AG10803 (cell line): ENCODE results near the gene GUSB.
"Not testable (repeated sequence)": the region's sequence is repeated elsewhere in the genome, so short reads cannot be mapped to it uniquely, and the experiment has no call there.

Source experiments
- DNase-seq: peaks from one replicate; pipeline ENCODE4 v3.0.0; 2010; ENCODE audit warnings: low read depth
- H3K4me3 ChIP-seq: 2 replicates; pipeline ENCODE4 v1.5.1; 2011; ENCODE audit warnings: mild to moderate bottlenecking, low read length, control low read depth
- CTCF ChIP-seq: conservative IDR thresholded peaks from 2 replicates; pipeline ENCODE4 v1.5.1; 2011; ENCODE audit warnings: mild to moderate bottlenecking, low read length, control low read depth, inconsistent platforms

The GUSB gene

GRCh38 chr7:65992526-65992925, 10.5 kb upstream of the GUSB start:
- no peak for TF ChIP-seq CTCF

GRCh38 chr7:65991829-65992228, 9.8 kb upstream of the GUSB start:
- H3K4me3 ChIP-seq, DNase-seq: not testable (repeated sequence)

More at GRCh38 chr7:65992526-65992925, 10.5 kb upstream of the GUSB start:
- no peak overlapping the region for H3K4me3 ChIP-seq
- DNase-seq: no peak

DNA sequence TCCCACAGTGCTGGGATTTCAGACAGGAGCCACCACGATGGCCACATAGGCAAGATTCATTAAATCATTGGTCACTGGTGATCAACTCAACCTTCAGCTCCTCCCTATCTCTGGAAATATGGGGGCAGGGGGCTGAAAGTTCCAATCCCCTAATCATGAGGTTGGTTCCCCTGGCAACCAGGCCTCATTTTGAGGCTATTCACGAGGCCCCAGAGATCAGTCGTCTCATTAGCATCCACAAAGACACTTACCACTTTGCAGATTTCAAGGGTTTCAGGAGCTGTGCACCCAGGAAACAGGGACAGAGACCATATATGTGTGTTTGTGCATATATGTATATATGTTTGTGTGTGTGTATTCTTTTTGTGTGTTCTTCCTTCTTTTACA, 7.7 kb upstream of the GUSB start:
- H3K4me3 ChIP-seq: no peak overlapping the region
- no peak for DNase-seq
- TF ChIP-seq CTCF: no peak

- not testable (repeated sequence) for H3K4me3 ChIP-seq, DNase-seq
Observed at GRCh38 chr7:65988503-65988902, 6.5 kb upstream of the GUSB start.

DNA sequence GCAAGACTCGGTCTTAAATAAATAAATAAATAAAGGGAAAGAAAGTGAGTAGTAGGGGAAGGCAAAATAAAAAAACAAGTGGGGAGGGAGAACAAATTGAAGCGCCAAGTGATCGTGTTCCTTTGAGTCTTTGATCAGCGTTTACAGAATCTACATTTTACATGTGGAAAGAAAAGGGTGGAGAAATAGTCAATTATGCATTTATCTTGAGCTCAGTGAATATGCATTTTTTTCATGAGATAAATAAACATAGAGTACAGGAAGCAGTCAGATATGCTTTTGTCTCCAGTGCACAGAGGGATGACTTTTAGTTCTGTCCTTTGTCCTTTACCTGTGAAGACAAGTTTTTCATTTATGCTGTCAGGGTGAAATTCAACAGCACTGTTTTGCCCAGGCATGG, 6.1 kb upstream of the GUSB start:
- H3K4me3 ChIP-seq: no peak overlapping the region
- no peak for DNase-seq
- no peak for TF ChIP-seq CTCF

DNA sequence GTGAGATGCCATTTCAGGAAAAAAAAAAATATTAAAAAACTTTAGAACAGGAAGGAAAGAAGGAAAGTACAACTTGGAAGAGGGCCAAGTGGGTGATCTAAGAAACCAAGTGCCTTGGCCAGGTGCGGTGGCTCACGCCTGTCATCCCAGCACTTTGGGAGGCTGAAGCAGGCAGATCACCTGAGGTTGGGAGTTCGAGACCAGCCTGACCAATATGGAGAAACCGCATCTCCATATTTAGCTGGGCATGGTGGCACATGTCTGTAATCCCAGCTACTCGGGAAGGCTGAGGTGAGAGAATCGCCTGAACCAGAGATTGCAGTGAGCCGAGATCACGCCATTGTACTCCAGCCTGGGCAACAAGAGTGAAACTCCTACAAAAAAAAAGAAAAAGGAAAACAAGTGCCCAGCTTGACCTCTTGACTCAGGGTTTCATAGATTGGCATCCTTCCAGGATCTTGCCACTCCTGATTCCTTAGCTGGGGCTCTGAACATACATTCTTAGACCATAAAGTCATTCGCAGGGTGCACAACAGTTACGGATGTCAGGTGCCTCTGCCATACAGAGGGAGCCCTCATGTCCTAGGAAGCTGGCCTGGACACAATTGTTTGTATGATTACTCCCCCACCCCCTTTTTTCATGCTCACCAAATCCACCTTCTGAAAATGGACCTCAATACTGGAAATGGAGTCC, 2.1 kb upstream of the GUSB start:
- no peak overlapping the region for H3K4me3 ChIP-seq
- DNase-seq: no peak
- no peak for TF ChIP-seq CTCF

- TF ChIP-seq CTCF: no peak
- peak; percentile 12 for DNase-seq
Observed at GRCh38 chr7:65980478-65981250, 1.3 kb downstream of the GUSB start.

DNA sequence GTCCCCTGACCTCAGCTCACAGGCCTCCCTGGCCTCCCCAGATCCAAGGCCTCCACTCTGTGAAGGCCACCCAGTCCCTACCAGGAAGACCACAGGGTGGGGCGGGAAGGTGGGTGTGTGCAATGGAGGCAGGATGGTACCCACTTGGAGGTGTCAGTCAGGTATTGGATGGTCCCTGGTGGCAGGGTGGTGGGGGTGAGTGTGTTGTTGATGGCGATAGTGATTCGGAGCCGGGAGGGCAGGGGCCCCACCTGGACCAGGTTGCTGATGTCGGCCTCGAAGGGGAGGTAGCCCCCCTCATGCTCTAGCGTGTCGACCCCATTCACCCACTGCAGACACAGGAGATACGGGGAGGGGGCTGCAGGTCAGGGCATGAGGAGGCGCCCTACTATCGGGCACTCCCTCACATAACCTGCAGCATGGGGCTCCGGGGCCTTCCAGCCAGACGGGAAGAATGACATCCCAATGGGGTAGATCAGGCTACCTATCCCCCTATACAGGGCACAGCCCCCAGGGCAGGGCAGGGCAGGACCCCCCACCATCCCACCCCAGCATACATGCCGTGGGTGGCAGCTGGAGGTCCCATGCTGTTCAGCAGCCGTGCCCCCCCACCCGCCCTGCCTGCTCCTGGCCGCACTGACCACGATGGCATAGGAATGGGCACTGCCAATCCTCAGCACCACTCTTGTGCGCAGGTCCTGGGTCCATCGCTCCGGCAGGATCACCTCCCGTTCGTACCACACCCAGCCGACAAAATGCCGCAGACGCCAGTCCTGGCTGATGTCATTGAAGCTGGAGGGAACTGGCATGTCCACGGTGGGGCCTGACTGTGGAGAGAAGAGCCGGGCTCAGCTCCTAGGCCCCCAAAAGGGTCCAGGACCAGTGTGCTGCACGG, 2.2 kb downstream of the GUSB start:
- no peak for DNase-seq
- TF ChIP-seq CTCF: no peak
- no peak overlapping the region for H3K4me3 ChIP-seq

More at GRCh38 chr7:65980478-65981250, 1.3 kb downstream of the GUSB start:
- peak overlapping the region; percentile 70 for H3K4me3 ChIP-seq
